Measurements from ENCODE around the gene UPK1A. TPM values are rescaled to one million over a fixed set of nuclear protein-coding genes. Genes with fewer than 3 reads are reported as not detected.

The UPK1A gene
- total and polyA plus RNA-seq, 10 of the 15 experiments (the other 5 are each of a cell fraction or from before 2014, with no cell fraction given) = 0.15 to 1.9 (median 0.26) TPM; not detected in 7

DNA sequence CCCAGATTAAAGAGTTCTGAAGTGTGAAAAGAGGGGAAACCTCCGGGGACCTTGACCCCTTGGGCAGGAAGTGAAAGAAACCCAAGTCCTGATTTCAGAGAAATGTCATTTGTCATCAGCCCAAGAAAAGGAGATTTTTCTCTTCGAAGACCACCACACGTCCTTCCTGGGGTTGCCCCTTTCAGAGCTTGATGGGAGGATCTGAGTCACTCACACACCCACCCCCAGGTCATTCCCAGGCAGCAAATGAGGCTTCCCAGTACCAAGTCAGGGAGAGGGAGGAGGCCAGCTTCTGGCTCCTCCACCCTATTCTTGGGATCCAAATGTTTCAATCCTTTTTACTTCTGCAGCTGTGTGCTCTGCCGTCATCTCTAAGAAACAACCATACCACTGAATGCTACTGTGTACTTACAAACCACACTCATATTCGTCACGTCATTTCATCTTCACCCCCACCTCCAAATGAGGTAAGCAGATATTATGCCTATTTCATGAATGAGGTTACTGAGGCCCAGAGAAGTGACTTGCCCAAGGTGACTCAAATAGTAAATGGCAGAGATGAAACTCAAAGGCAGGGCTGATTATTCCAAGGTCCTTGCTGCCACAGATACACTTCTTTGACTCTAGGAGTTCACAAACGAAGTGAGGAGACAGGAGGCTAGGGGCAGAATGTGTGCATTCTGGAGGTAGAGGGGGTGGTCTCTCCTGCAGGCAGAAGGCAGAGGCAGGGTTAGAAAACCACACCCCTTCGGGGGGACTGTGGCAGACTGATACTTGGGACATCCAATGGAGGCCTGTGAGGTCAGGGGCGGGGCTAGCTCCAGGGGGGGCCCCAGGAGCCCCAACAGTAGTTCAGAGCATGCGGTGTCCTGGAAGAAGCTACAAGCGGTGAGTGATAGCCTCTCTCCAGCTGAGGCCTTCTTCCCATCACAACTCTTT, 46.5 kb downstream of the UPK1A start (continued):
- TF ChIP-seq, protein P1, sequence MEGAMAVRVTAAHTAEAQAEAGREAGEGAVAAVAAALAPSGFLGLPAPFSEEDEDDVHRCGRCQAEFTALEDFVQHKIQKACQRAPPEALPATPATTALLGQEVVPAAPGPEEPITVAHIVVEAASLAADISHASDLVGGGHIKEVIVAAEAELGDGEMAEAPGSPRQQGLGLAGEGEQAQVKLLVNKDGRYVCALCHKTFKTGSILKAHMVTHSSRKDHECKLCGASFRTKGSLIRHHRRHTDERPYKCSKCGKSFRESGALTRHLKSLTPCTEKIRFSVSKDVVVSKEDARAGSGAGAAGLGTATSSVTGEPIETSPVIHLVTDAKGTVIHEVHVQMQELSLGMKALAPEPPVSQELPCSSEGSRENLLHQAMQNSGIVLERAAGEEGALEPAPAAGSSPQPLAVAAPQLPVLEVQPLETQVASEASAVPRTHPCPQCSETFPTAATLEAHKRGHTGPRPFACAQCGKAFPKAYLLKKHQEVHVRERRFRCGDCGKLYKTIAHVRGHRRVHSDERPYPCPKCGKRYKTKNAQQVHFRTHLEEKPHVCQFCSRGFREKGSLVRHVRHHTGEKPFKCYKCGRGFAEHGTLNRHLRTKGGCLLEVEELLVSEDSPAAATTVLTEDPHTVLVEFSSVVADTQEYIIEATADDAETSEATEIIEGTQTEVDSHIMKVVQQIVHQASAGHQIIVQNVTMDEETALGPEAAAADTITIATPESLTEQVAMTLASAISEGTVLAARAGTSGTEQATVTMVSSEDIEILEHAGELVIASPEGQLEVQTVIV (IDR thresholded peaks at IDR 0.05; ENCODE audit: borderline replicate concordance, partially characterized antibody) = no peak
- TF ChIP-seq NFYB (IDR thresholded peaks at IDR 0.05; ENCODE audit: insufficient read depth, low read depth, low read length) (peak; percentile 82), HDAC2 (IDR thresholded peaks at IDR 0.05) (no peak), CHD1 (IDR thresholded peaks at IDR 0.05; ENCODE audit: low read depth, low read length) (0 out of 2 replicates have a peak, but pooled peaks have one; percentile 52), EED (IDR thresholded peaks at IDR 0.05; ENCODE audit: low read depth) (peak; percentile 69), ZBED1 (IDR thresholded peaks at IDR 0.05; ENCODE audit: borderline replicate concordance) (peak; percentile 47; the same call in 1 of the 2 replicates), NRF1 (conservative IDR thresholded peaks at IDR 0.05; ENCODE audit: low read depth, low read length) (no peak)
- TF ChIP-seq, protein P2, sequence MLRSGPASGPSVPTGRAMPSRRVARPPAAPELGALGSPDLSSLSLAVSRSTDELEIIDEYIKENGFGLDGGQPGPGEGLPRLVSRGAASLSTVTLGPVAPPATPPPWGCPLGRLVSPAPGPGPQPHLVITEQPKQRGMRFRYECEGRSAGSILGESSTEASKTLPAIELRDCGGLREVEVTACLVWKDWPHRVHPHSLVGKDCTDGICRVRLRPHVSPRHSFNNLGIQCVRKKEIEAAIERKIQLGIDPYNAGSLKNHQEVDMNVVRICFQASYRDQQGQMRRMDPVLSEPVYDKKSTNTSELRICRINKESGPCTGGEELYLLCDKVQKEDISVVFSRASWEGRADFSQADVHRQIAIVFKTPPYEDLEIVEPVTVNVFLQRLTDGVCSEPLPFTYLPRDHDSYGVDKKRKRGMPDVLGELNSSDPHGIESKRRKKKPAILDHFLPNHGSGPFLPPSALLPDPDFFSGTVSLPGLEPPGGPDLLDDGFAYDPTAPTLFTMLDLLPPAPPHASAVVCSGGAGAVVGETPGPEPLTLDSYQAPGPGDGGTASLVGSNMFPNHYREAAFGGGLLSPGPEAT (IDR thresholded peaks at IDR 0.05; ENCODE audit: low read depth) = peak; percentile 70; the same call in 1 of the 2 replicates
- TF ChIP-seq, protein P3, sequence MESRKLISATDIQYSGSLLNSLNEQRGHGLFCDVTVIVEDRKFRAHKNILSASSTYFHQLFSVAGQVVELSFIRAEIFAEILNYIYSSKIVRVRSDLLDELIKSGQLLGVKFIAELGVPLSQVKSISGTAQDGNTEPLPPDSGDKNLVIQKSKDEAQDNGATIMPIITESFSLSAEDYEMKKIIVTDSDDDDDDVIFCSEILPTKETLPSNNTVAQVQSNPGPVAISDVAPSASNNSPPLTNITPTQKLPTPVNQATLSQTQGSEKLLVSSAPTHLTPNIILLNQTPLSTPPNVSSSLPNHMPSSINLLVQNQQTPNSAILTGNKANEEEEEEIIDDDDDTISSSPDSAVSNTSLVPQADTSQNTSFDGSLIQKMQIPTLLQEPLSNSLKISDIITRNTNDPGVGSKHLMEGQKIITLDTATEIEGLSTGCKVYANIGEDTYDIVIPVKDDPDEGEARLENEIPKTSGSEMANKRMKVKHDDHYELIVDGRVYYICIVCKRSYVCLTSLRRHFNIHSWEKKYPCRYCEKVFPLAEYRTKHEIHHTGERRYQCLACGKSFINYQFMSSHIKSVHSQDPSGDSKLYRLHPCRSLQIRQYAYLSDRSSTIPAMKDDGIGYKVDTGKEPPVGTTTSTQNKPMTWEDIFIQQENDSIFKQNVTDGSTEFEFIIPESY (IDR thresholded peaks at IDR 0.05) = no peak
- TF ChIP-seq, protein P4, sequence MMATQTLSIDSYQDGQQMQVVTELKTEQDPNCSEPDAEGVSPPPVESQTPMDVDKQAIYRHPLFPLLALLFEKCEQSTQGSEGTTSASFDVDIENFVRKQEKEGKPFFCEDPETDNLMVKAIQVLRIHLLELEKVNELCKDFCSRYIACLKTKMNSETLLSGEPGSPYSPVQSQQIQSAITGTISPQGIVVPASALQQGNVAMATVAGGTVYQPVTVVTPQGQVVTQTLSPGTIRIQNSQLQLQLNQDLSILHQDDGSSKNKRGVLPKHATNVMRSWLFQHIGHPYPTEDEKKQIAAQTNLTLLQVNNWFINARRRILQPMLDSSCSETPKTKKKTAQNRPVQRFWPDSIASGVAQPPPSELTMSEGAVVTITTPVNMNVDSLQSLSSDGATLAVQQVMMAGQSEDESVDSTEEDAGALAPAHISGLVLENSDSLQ (IDR thresholded peaks at IDR 0.05) = peak; percentile 97
- TF ChIP-seq, protein P5, sequence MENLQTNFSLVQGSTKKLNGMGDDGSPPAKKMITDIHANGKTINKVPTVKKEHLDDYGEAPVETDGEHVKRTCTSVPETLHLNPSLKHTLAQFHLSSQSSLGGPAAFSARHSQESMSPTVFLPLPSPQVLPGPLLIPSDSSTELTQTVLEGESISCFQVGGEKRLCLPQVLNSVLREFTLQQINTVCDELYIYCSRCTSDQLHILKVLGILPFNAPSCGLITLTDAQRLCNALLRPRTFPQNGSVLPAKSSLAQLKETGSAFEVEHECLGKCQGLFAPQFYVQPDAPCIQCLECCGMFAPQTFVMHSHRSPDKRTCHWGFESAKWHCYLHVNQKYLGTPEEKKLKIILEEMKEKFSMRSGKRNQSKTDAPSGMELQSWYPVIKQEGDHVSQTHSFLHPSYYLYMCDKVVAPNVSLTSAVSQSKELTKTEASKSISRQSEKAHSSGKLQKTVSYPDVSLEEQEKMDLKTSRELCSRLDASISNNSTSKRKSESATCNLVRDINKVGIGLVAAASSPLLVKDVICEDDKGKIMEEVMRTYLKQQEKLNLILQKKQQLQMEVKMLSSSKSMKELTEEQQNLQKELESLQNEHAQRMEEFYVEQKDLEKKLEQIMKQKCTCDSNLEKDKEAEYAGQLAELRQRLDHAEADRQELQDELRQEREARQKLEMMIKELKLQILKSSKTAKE (IDR thresholded peaks at IDR 0.05; ENCODE audit: low read depth, poor library complexity, severe bottlenecking) = peak; percentile 39
- TF ChIP-seq, protein P6, sequence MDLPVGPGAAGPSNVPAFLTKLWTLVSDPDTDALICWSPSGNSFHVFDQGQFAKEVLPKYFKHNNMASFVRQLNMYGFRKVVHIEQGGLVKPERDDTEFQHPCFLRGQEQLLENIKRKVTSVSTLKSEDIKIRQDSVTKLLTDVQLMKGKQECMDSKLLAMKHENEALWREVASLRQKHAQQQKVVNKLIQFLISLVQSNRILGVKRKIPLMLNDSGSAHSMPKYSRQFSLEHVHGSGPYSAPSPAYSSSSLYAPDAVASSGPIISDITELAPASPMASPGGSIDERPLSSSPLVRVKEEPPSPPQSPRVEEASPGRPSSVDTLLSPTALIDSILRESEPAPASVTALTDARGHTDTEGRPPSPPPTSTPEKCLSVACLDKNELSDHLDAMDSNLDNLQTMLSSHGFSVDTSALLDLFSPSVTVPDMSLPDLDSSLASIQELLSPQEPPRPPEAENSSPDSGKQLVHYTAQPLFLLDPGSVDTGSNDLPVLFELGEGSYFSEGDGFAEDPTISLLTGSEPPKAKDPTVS (IDR thresholded peaks at IDR 0.05; ENCODE audit: low read depth, low read length) = no peak
